H1 (cell line): Measurements from ENCODE around the gene IRS1. TPM values are rescaled to one million over a fixed set of nuclear protein-coding genes. Genes with fewer than 3 reads are reported as not detected.

Experiments used
- CTCF ChIA-PET: fragments of 300-600 bp; sonication (Branson Sonifier 250); formaldehyde crosslinking; loops from one replicate; lab custom pipeline; 2021; ENCODE audit not compliant: partially characterized antibody; lab: Charles Lee
- POLR2A ChIA-PET: fragments of 300-600 bp; sonication (Branson Sonifier 250); formaldehyde crosslinking; loops from one replicate; lab custom pipeline; 2021; ENCODE audit warnings: inconsistent platforms; ENCODE audit not compliant: partially characterized antibody; lab: Charles Lee
- DNase-seq, 2 experiments: peaks; one replicate each; pipeline versions ENCODE4 v3.0.0 to v3.0.0-alpha.2; 2010 to 2022; ENCODE audit warnings: low spot score in 2 of 2, low read depth in 1 of 2, mixed read lengths in 1 of 2
- FAIRE-seq: peaks from 2 replicates; lab custom pipeline; 2011; peaks lifted over from hg19 to GRCh38; lab: Jason Lieb, UNC
- H2AFZ ChIP-seq: 2 replicates; pipeline ENCODE4 v1.8.1; 2012; ENCODE audit warnings: low read length, inconsistent platforms
- H2AK5ac ChIP-seq: 2 replicates; pipeline ENCODE4 v1.6.1; 2013; ENCODE audit warnings: low read depth, low read length
- H2BK120ac ChIP-seq: replicated peaks from 2 replicates; pipeline ENCODE3; 2013; ENCODE audit warnings: low read depth, low read length, inconsistent platforms
- H2BK12ac ChIP-seq: 2 replicates; pipeline ENCODE4 v1.6.1; 2013; ENCODE audit warnings: low read depth, low read length
- H2BK15ac ChIP-seq: 2 replicates; pipeline ENCODE4 v1.6.1; 2013; ENCODE audit warnings: low read length
- H2BK20ac ChIP-seq: 2 replicates; pipeline ENCODE4 v1.6.1; 2013; ENCODE audit warnings: low read length
- H2BK5ac ChIP-seq: 2 replicates; pipeline ENCODE4 v1.6.1; 2013; ENCODE audit warnings: low read depth, low read length
- H3K14ac ChIP-seq: 2 replicates; pipeline ENCODE4 v1.6.1; 2013; ENCODE audit warnings: inconsistent platforms; ENCODE audit not compliant: insufficient read length
- H3K18ac ChIP-seq: 2 replicates; pipeline ENCODE4 v1.6.1; 2013; ENCODE audit warnings: low read length; ENCODE audit errors: extremely low read depth
- H3K23ac ChIP-seq: 2 replicates; pipeline ENCODE4 v1.6.1; 2013; ENCODE audit warnings: inconsistent platforms; ENCODE audit not compliant: insufficient read length
- H3K23me2 ChIP-seq: 2 replicates; pipeline ENCODE4 v1.6.1; 2013; ENCODE audit warnings: low read depth, low read length
- H3K27ac ChIP-seq: 2 replicates; pipeline ENCODE4 v1.6.1; 2011; ENCODE audit warnings: low read depth, low read length, inconsistent platforms
- H3K27me3 ChIP-seq, 4 experiments: replicated peaks in 1 of 4; 1 replicate in 1 of 4; 2 replicates in 3 of 4; pipeline versions ENCODE4 v1.6.1 to v1.8.1; 2011 to 2013; ENCODE audit warnings: low read length in 3 of 4, mild to moderate bottlenecking in 3 of 4, inconsistent platforms in 2 of 4, mixed read lengths in 2 of 4, moderate library complexity in 1 of 4; ENCODE audit not compliant: control insufficient read depth in 3 of 4, insufficient read depth in 3 of 4; ENCODE audit errors: extremely low read depth in 1 of 4
- H3K36me3 ChIP-seq, 4 experiments: 2 replicates each; pipeline versions ENCODE4 v1.6.1 to v1.8.1; 2011 to 2013; ENCODE audit warnings: mild to moderate bottlenecking in 4 of 4, low read length in 3 of 4, moderate library complexity in 2 of 4, control low read depth in 1 of 4, inconsistent platforms in 1 of 4; ENCODE audit not compliant: insufficient read depth in 4 of 4, control insufficient read depth in 2 of 4
- H3K4ac ChIP-seq: replicated peaks from 2 replicates; pipeline ENCODE3; 2013; ENCODE audit warnings: low read length, low read depth, mixed read lengths, inconsistent platforms; ENCODE audit not compliant: insufficient read length
- H3K4me1 ChIP-seq, 4 experiments: replicated peaks in 1 of 4; 1 replicate in 1 of 4; 2 replicates in 3 of 4; pipeline versions ENCODE4 v1.6.1 to v1.8.1; 2011 to 2013; ENCODE audit warnings: low read length in 3 of 4, inconsistent platforms in 2 of 4, mixed read lengths in 1 of 4; ENCODE audit not compliant: insufficient read depth in 4 of 4, control insufficient read depth in 3 of 4
- H3K4me2 ChIP-seq, 2 experiments: 2 replicates each; pipeline versions ENCODE4 v1.6.1 to v1.8.1; 2011 to 2013; ENCODE audit warnings: low read depth in 2 of 2, low read length in 2 of 2, control low read depth in 1 of 2, inconsistent platforms in 1 of 2, mild to moderate bottlenecking in 1 of 2; ENCODE audit not compliant: insufficient read depth in 1 of 2
- H3K4me3 ChIP-seq, 4 experiments: fragments of 200-600, 300-600 bp in 1 of 4; sonication (generic), shearing (Covaris generic), sonication (Bioruptor Twin) in 1 of 4; 2 replicates each; pipeline versions ENCODE4 v1.5.1 to v1.8.1; 2011 to 2016; ENCODE audit warnings: low read length in 4 of 4, low read depth in 3 of 4, control low read depth in 2 of 4, inconsistent platforms in 2 of 4, mild to moderate bottlenecking in 2 of 4, mixed read lengths in 1 of 4, moderate library complexity in 1 of 4; ENCODE audit not compliant: insufficient read depth in 2 of 4; ENCODE audit errors: extremely low read depth in 1 of 4
- H3K56ac ChIP-seq: replicated peaks from 2 replicates; pipeline ENCODE3; 2013; ENCODE audit warnings: low read depth, mild to moderate bottlenecking, mixed read lengths, low read length, inconsistent platforms; ENCODE audit not compliant: insufficient read length
- H3K79me1 ChIP-seq: 2 replicates; pipeline ENCODE4 v1.6.1; 2013; ENCODE audit warnings: low read depth, low read length, control low read depth
- H3K79me2 ChIP-seq, 2 experiments: 2 replicates each; pipeline versions ENCODE4 v1.6.1 to v1.8.1; 2012 to 2013; ENCODE audit warnings: low read length in 2 of 2, mild to moderate bottlenecking in 2 of 2, inconsistent platforms in 1 of 2; ENCODE audit not compliant: insufficient read depth in 2 of 2, control insufficient read depth in 1 of 2
- H3K9ac ChIP-seq, 4 experiments: replicated peaks in 1 of 4; 1 replicate in 1 of 4; 2 replicates in 3 of 4; pipeline versions ENCODE4 v1.6.1 to v1.8.1; 2011 to 2013; ENCODE audit warnings: low read depth in 3 of 4, low read length in 3 of 4, control low read depth in 2 of 4, mild to moderate bottlenecking in 2 of 4, moderate library complexity in 2 of 4, inconsistent platforms in 1 of 4; ENCODE audit errors: extremely low read depth in 1 of 4
- H3K9me3 ChIP-seq, 2 experiments: 2 replicates each; pipeline versions ENCODE4 v1.6.1 to v1.8.1; 2012 to 2013; ENCODE audit warnings: mild to moderate bottlenecking in 2 of 2, moderate library complexity in 2 of 2, control low read depth in 1 of 2, inconsistent platforms in 1 of 2, low read depth in 1 of 2, low read length in 1 of 2, mixed read lengths in 1 of 2; ENCODE audit not compliant: insufficient read depth in 2 of 2
- H4K20me1 ChIP-seq, 2 experiments: replicated peaks in 1 of 2; 2 replicates each; pipeline versions ENCODE3 to v1.8.1; 2011 to 2013; ENCODE audit warnings: inconsistent platforms in 2 of 2, low read length in 2 of 2, mild to moderate bottlenecking in 1 of 2; ENCODE audit not compliant: insufficient read depth in 2 of 2, control insufficient read depth in 1 of 2
- H4K5ac ChIP-seq: 2 replicates; pipeline ENCODE4 v1.6.1; 2013; ENCODE audit warnings: low read length, low read depth, mixed read lengths, inconsistent platforms; ENCODE audit not compliant: insufficient read length
- H4K8ac ChIP-seq: 2 replicates; pipeline ENCODE4 v1.8.0; 2013; ENCODE audit warnings: mild to moderate bottlenecking, moderate library complexity, low read length, inconsistent platforms; ENCODE audit not compliant: insufficient read depth; ENCODE audit errors: extremely low read depth
- H4K91ac ChIP-seq: replicated peaks from 2 replicates; pipeline ENCODE3; 2013; ENCODE audit warnings: low read length, mixed read lengths, inconsistent platforms; ENCODE audit not compliant: insufficient read length
- ATF3 ChIP-seq: IDR thresholded peaks from 2 replicates; pipeline ENCODE4 v1.6.1; 2011; ENCODE audit warnings: low read depth, mild to moderate bottlenecking, low read length; ENCODE audit not compliant: insufficient read depth
- BRCA1 ChIP-seq: IDR thresholded peaks from 2 replicates; pipeline ENCODE4 v1.6.1; 2012; ENCODE audit warnings: low read depth, low read length, improper control_type of control experiment
- CHD2 ChIP-seq: IDR thresholded peaks from 2 replicates; pipeline ENCODE4 v1.6.1; 2012; ENCODE audit warnings: low read length, improper control_type of control experiment
- KDM5A ChIP-seq: fragments of 200-600 bp; IDR thresholded peaks from 2 replicates; pipeline ENCODE4 v1.7.1; 2012; ENCODE audit warnings: mild to moderate bottlenecking, low read length, inconsistent platforms, mixed read lengths
- PHF8 ChIP-seq: fragments of 200-600 bp; sonication (generic); conservative IDR thresholded peaks from 2 replicates; pipeline ENCODE4 v1.7.1; 2012; ENCODE audit warnings: low read depth, mild to moderate bottlenecking, inconsistent platforms, low read length, moderate library complexity
- TAF7 ChIP-seq: optimal IDR thresholded peaks from 2 replicates; pipeline ENCODE3; 2011; ENCODE audit warnings: low read depth, mild to moderate bottlenecking, inconsistent platforms, low read length, moderate library complexity, borderline replicate concordance
- TBP ChIP-seq: IDR thresholded peaks from 2 replicates; pipeline ENCODE4 v1.6.1; 2011; ENCODE audit warnings: low read depth, low read length, improper control_type of control experiment
- WGBS, 2 experiments: shearing (Covaris generic) in 1 of 2; methylation state at CpG; one replicate each; pipeline versions ENCODE4 v1.1.6 to v1.1.7; 2013 to 2015; ENCODE audit warnings: low lambda C conversion rate in 2 of 2, mixed read lengths in 2 of 2, inconsistent platforms in 1 of 2, low coverage in 1 of 2, missing lambda C conversion rate in 1 of 2; ENCODE audit not compliant: insufficient replicate concordance in 2 of 2, insufficient coverage in 1 of 2, insufficient read length in 1 of 2; ENCODE audit errors: extremely low coverage in 1 of 2, missing lambda C conversion rate in 1 of 2; 5-methylcytosine and 5-hydroxymethylcytosine counted together
- polyA plus RNA-seq, 7 experiments: library from polyadenylated mRNA; depleted of rRNA in 3 of 7; stranded (reverse) in 5 of 7; unstranded in 2 of 7; fragments of >200 nt in 5 of 7; fragments of 200-250 nt in 2 of 7; gene quantifications; 1 replicate in 5 of 7; 2 replicates in 1 of 7; 4 replicates in 1 of 7; pipeline versions ENCODE4 v1.2.1 to v1.2.3, GENCODE V29; 2011 to 2013; ENCODE audit warnings: missing spikeins in 2 of 7, mixed read lengths in 2 of 7
- total RNA-seq: library from RNA; stranded (reverse); fragmentation: NEBNext Ultra II Directional; extraction: Animal tissue kit (Norgen Biotek cat#: 25700); gene quantifications from 2 replicates; pipeline ENCODE4 v1.2.1, GENCODE V29; 2021

IRS1 gene
- total and polyA plus RNA-seq, 2 of the 8 experiments (the other 6 are each of a cell fraction or from before 2014, with no cell fraction given) = 9.1 to 26.9 TPM

GRCh38 chr2:226838722-226839121, 39.1 kb upstream of the IRS1 start:
- Histone ChIP-seq H3K4ac (no peak overlapping the region), H3K14ac (no peak overlapping the region), H4K5ac (no peak overlapping the region), H2AK5ac (no peak overlapping the region), H2BK120ac (no peak overlapping the region), H3K79me2 (peaks cover 0 to 7% of the 10 kb centered on the region in 2 experiments; a peak in 2 of 4 replicates), H3K9me3 (no peaks in the 10 kb centered on the region), H2BK15ac (no peak overlapping the region), H3K4me3 (no peak overlapping the region), H4K91ac (no peak overlapping the region), H4K8ac (no peak overlapping the region), H4K20me1 (no peaks in the 10 kb centered on the region), H3K23me2 (peaks cover 6% of the 10 kb centered on the region; the same call in 1 of the 2 replicates), H3K79me1 (no peaks in the 10 kb centered on the region), H3K4me2 (no peak overlapping the region), H3K9ac (no peak overlapping the region), H2BK20ac (no peak overlapping the region), H2BK5ac (no peak overlapping the region), H2AFZ (no peak overlapping the region), H3K23ac (no peak overlapping the region), H2BK12ac (no peak overlapping the region), H3K27me3 (peaks cover 0 to 6% (median 0%) of the 10 kb centered on the region in 4 experiments; a peak in 3 of 7 replicates), H3K36me3 (peaks cover 0 to 8% (median 0%) of the 10 kb centered on the region in 4 experiments; a peak in 1 of 8 replicates), H3K27ac (no peak overlapping the region), H3K4me1 (peaks cover 0 to 5% (median 1%) of the 10 kb centered on the region in 4 experiments; a peak in 5 of 7 replicates), H3K18ac (no peak overlapping the region), H3K56ac (no peak overlapping the region)
- DNase-seq (no peak), FAIRE-seq (no peak)
- ChIA-PET POLR2A (interaction anchor here (0.7 to 1.4 kb wide), 2 partner anchors 9 to 518 kb away, joined by 3 to 4 read pairs; no protein-coding TSS in a partner anchor), CTCF (interaction anchor here (1.0 kb wide), 1 partner anchor 35 kb away, joined by 3 read pairs; no protein-coding TSS in a partner anchor)
- WGBS, 2 experiments = 90% methylated on average over 3 of the region's 3 CpGs; no CpG with 5 or more reads in 1 of the 2 experiments
- no peak for TF ChIP-seq ATF3
- TF ChIP-seq TAF7 = no peak
- no peak for TF ChIP-seq TBP
- no peak for TF ChIP-seq BRCA1
- TF ChIP-seq KDM5A = no peak
- no peak for TF ChIP-seq PHF8
- no peak for TF ChIP-seq CHD2
